NCI-H2107 (cell line): ENCODE results near the gene PI4K2A.
A peak's percentile ranks its signal among the peaks of the same experiment; 100 is the strongest.
"Not testable (repeated sequence)": the region's sequence is repeated elsewhere in the genome, so short reads cannot be mapped to it uniquely, and the experiment has no call there.

Experiments used
- DNase-seq: peaks from one replicate; lab custom pipeline; 2025; lab: John Stamatoyannopoulos, UW

The PI4K2A gene

DNA sequence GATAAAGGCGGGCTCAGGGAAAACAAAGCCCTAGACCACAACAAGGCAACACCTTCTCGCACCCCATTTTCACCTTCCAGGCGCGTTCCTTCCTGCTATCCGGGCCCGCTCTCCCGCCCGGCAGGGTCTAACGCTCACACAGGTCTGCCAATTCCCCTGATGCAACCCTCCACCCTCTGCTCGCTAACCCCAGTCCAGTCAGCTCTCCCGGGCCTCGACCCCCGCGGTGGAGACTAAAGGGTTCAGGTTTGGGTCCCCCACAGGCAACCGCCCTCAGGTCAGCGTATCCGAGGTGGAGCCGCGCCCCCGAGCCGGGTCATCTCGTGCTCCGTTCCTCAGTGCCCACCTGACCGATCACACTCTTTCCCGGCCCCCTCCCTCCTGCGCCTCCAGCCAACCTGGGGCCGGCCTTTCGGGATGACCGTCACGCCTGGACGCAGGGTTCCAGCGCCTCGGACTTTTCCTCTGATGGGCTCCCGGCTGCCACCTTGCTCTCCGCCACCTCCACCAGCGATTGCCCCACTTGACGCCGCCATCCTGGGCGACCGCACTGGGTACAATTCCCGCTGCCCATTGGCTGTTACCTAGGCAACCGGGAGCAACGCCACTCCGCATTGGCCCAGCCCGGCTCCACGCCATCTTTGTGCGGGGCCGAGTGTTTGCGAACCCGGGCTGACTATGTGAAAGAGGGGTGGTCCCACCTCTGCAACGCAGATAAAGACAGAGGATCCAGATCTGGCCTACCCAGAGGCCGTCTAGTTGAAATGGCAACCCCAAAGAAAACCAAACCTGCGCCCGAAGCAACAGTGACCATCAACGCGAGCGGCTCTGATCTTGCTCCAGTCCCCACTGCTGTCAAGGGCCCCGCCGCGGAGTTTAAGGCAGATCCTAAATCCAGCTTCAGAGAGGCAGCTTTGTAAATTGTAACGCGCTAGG lies 7.3 kb upstream of the PI4K2A start, which contains the start of gene MORN4:
Gene MORN4 (minus strand): TSS at position 552 of the 936 bp plus-strand sequence. CDS start 13,847 bp downstream, outside the sequence.
- DNase-seq, result peak; percentile 84

GRCh38 chr10:97633921-97634320 lies 6.5 kb upstream of the PI4K2A start:
- no peak for DNase-seq

GRCh38 chr10:97635577-97635976 lies 4.9 kb upstream of the PI4K2A start:
- no peak for DNase-seq

- not testable (repeated sequence) for DNase-seq
Measured at GRCh38 chr10:97639090-97639489, 1.4 kb upstream of the PI4K2A start.

DNA sequence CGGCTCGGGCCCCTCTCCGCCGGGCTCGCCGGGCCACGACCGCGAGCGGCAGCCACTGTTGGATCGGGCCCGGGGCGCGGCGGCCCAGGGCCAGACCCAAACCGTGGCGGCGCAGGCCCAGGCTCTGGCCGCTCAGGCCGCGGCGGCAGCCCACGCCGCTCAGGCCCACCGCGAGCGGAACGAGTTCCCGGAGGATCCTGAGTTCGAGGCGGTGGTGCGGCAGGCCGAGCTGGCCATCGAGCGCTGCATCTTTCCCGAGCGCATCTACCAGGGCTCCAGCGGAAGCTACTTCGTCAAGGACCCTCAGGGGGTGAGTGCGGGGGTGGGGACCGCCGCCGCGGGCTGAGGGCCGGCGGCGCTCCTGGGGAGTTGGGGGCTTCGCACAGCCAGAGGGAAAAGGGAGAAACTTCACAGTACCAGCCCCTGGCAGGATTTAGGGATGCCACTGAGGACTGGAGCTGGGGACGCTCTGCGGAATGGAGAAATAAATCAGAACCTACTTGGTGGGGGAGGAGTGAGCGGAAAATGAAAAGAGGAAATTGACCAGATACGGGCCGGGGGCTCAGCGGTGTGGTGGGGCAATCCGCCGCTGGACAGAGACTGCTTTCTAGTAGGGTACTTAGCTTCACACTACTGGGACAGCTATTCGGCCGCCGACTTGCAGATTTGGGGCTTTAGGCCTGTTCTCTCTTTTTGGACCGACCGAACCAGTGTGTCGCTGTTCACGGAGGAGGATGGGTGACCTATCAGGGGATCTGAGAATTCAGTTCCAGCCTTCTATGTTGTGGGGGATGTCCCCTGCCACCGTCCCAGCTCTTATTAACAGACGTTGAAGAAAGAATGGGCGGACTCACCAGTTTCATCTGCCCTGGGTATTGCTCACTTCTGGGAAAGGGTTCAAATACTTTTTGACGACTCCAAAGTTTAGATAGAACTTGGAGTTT lies 669 bp downstream of the PI4K2A start:
- DNase-seq, result no peak

GRCh38 chr10:97642471-97643159 lies 2.1 kb downstream of the PI4K2A start:
- not testable (repeated sequence) for DNase-seq

GRCh38 chr10:97643441-97643985 lies 3.0 kb downstream of the PI4K2A start:
- no peak for DNase-seq

DNA sequence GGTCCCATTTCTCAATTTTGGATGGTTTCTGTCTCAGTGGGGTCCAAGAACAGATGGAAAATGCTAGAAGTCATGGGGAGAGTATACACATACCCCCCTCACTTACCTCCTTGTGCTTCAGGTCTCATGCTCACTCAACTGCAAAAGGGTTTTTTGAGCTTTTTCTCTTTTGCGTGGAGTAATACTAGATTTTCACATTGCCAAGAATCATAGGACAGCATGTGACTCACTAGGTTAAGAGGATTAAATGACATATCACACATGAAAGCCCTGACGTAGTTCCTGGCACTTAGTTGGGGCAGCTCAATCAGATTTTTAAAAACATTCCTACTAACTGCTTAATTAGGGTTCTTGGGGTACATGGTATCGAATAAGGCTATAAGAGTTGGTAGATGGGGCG lies 4.5 kb downstream of the PI4K2A start:
- DNase-seq, result no peak

DNA sequence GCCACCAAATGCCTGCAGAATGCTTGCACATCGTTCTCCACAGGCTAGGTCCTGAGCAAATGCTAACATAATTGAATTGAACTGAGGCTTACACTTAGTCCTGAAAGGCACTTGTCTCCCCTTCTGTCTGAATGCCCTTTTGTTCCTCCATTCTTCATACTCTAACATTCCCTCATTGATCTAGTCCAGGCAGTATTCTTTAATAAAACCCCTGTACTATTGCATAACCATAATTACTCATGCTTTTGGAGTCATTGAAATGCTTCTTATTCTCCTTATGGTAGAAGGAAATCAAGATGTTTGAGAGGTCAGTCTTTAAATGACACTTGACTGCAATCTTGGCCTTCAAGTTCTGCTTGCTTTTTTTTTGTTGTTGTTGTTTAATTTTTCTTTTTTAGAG lies 7.1 kb downstream of the PI4K2A start:
- DNase-seq, result no peak

DNA sequence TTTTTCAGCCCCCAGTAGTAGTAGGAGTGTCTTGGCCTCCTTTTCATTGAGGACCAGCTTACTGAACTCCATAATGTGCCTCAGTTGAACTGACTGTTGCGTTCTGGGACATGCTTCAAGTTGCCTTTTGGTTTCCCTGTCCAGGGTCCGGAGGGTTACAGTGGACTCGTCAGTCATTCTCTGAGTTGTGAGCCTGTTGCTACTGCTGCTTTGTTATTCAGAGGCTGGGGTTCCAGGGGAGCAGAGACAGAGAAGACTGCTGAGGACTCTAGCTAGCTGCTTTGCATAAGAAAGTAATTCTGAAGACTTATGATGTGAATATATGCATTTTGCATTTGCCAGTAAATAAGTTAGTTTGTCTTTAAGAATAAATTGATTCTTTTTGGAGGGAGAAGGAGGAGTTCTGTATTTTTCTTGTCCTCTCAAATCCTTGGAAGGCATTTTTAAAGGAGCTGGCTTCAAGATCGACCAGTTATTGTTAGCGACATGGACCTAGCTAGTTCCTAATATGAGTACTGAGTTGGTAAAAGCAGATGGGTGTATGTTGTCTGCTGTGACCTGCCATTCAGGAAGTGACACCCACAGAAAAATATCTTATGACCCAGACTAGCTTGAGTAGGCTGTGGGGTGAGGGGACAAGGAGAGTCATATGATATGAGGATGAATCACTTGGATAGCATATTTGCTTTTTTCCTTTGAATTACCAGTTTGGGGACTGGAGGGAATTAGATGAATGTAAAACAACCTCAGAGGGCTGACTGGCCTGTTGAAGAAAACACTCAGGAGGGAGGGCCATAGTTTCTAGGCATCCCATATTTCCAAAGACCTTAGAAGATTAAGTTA lies 8.3 kb downstream of the PI4K2A start:
- DNase-seq, result no peak

DNA sequence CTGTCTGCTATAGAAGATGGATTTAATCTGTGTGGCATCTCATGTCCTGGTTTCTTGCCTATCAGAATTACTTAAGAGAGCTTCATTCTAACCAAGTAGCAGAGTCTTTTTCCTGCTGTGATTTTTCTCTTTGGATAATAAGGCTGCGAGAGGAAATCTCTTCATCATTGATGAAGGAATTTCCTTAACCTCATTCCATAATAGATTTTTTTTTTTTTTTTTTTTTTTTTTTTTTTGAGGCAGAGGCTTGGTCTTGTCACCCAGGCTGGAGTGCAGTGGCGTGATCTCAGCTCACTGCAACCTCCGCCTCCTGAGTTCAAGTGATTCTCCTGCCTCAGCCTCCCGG lies 8.9 kb downstream of the PI4K2A start:
- DNase-seq, result not testable (repeated sequence)

DNA sequence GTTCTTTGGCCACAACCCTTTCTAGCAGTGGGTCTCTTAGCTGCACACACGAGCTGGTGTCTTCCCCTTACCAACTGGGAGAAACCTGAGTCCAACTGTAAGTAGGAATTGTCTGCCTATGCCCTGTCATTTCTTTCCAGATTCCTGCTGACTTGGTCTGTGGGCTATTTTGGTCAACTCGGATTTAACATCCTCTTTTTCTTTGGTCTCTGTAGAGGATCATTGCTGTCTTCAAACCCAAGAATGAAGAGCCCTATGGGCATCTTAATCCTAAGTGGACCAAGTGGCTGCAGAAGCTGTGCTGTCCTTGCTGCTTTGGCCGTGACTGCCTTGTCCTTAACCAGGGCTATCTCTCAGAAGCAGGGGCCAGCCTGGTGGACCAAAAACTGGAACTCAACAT lies 10.3 kb downstream of the PI4K2A start:
- no peak for DNase-seq

GRCh38 chr10:97651773-97652172 lies 11.3 kb downstream of the PI4K2A start:
- no peak for DNase-seq

- no peak for DNase-seq
Measured at GRCh38 chr10:97656777-97657176, 16.3 kb downstream of the PI4K2A start.

DNA sequence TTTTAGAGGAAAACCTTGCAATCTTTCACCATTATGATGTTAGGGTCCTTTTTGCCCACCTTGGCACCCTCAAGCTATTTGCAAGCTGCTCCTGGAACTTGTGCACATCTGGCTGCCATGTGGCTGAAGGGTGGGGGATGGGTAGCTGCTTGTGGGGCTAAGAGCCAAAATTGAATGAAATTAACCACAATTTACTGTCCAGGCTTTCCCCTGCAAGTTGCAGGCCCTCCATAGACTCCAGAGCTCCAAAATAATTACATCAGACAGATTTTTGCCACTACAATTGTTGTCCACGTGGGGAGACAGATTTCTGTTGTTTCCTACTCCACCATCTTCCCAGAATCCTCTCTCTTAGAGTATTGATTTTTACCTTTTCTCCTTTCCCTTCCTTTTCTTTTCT lies 19.1 kb downstream of the PI4K2A start:
- no peak for DNase-seq

DNA sequence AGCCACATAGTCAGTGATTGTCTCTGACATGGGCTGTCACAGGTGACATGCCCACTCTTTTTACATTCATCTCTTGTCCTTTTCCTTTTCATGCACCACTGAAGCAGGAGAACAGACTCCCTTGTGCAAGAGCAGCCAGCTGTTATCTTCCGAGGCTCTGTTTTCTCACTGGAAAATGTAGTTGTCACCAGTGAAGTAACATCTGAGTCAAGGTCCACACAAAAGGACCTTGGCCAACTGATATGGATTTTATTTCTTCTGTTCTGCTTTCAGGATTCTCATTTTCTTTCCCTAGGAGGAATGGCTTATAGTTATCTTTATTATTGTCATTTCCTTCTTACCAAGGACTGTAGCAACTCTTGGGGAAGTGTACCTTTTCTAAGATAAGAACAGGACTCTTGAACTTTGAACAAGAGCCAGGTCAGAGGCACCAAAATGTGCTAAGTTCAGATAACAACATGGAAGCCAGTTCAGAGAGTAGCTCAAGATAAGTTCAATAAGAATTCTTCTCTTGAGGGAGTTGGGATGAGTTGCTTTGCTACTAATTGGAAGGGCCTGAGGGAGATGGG lies 23.9 kb downstream of the PI4K2A start:
- DNase-seq, result no peak

DNA sequence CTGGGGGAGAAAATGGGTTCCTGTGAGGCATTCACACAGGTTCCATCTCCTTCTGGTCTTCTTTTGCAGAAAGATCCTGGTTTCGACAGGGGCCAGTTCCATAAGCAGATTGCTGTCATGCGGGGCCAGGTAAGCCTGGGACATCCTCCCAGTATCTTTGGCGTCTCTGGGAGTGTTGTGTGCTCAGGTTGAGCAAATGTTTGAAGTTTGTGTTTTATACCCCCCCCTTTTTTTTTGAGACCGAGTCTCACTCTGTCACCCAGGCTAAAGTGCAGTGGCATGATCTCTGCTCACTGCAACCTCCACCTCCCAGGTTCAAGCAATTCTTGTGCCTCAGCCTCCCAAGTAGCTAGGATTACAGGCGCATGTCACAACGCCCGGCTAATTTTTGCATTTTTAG lies 26.5 kb downstream of the PI4K2A start:
- DNase-seq, result no peak

DNA sequence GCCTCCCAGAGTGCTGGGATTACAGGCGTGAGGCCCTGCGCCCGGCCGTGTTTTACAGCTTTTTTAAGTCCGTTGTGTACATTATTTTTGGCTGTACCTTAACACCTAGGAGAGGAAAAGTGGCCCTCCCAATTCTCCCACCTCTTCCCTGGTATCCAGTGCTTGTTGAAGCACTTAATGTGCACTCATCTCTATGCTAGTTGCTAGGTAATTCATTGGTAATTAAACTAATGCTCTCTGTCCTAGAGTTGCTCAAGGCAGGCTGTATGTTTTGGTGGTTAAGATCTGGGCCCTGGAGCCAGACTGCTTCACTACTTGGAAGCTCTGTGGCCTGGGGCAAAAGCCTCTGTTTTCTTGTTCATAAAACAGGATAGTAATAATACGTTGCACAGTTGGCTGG lies 27.0 kb downstream of the PI4K2A start:
- DNase-seq, result no peak

- DNase-seq, result no peak
Measured at GRCh38 chr10:97669571-97669970, 29.1 kb downstream of the PI4K2A start.

GRCh38 chr10:97673736-97674525 lies 33.5 kb downstream of the PI4K2A start:
- no peak for DNase-seq
